GM12878 (cell line): Measurements from ENCODE around the gene TMEM45B. TPM values are rescaled to one million over a fixed set of nuclear protein-coding genes. Genes with fewer than 3 reads are reported as not detected.

Experiments used
- ATAC-seq: fragments of 200-7000 bp; cut with Tn5 transposase; 3 replicates; pipeline ENCODE4 v1.9.1; 2020; ENCODE audit warnings: mild to moderate bottlenecking, moderate library complexity
- BruUV-seq: library from RNA; stranded (reverse); fragments of 400-500 nt; replicated peaks from 2 replicates; lab custom pipeline; 2021; lab: Mats Ljungman, UMichigan
- CTCF ChIA-PET: fragments of 300-600 bp; sonication (Branson Sonifier 250); formaldehyde crosslinking; extraction: SDS; loops from one replicate; lab custom pipeline; 2021; ENCODE audit warnings: inconsistent platforms; lab: Yijun Ruan, JAX
- POLR2A ChIA-PET: fragments of 350-600 bp; formaldehyde crosslinking; extraction: SDS; loops from one replicate; lab custom pipeline; 2021; ENCODE audit warnings: inconsistent platforms; lab: Charles Lee
- RAD21 ChIA-PET: fragments of 300-600 bp; sonication (Branson Sonifier 250); formaldehyde crosslinking; loops from one replicate; lab custom pipeline; 2023; ENCODE audit warnings: antibody characterized with exemption; ENCODE audit not compliant: unreplicated experiment; lab: Charles Lee
- SMC1A ChIA-PET: fragments of 300-600 bp; sonication (Branson Sonifier 250); formaldehyde crosslinking; loops from one replicate; lab custom pipeline; 2023; ENCODE audit not compliant: unreplicated experiment, uncharacterized antibody; lab: Charles Lee
- DNase-seq: peaks from one replicate; pipeline ENCODE4 v3.0.0-alpha.2; 2011; ENCODE audit warnings: low read depth, low spot score
- FAIRE-seq: peaks from 3 replicates; lab custom pipeline; 2011; peaks lifted over from hg19 to GRCh38; lab: Jason Lieb, UNC
- H2AFZ ChIP-seq: 2 replicates; pipeline ENCODE4 v1.6.0; 2011; ENCODE audit warnings: low read depth, low read length, control low read depth; ENCODE audit not compliant: control insufficient read depth
- H3K27ac ChIP-seq: 2 replicates; pipeline ENCODE4 v1.5.1; 2011; ENCODE audit warnings: control low read depth; ENCODE audit not compliant: control insufficient read depth, insufficient read depth
- H3K27me3 ChIP-seq, 2 experiments: replicated peaks in 1 of 2; 2 replicates each; pipeline versions ENCODE4 v1.6.0 to v1.6.1; 2011; ENCODE audit warnings: low read length in 1 of 2; ENCODE audit not compliant: control insufficient read depth in 2 of 2, insufficient read depth in 2 of 2
- H3K36me3 ChIP-seq, 2 experiments: 2 replicates each; pipeline ENCODE4 v1.5.1; 2011; ENCODE audit warnings: low read length in 1 of 2; ENCODE audit not compliant: control insufficient read depth in 2 of 2, insufficient read depth in 2 of 2
- H3K4me1 ChIP-seq: 2 replicates; pipeline ENCODE4 v1.6.1; 2011; ENCODE audit warnings: mild to moderate bottlenecking, low read length, moderate library complexity, mixed read lengths; ENCODE audit not compliant: control insufficient read depth, insufficient read depth
- H3K4me2 ChIP-seq: 2 replicates; pipeline ENCODE4 v1.6.0; 2011; ENCODE audit warnings: control low read depth; ENCODE audit not compliant: control insufficient read depth, insufficient read depth
- H3K4me3 ChIP-seq: fragments of 200-600 bp; sonication (generic); 2 replicates; pipeline ENCODE4 v1.5.1; 2016
- H3K79me2 ChIP-seq: 2 replicates; pipeline ENCODE4 v1.6.0; 2011; ENCODE audit warnings: low read length; ENCODE audit not compliant: control insufficient read depth, insufficient read depth
- H3K9ac ChIP-seq: 2 replicates; pipeline ENCODE4 v1.8.0; 2011; ENCODE audit warnings: low read length, control low read depth, mixed read lengths; ENCODE audit not compliant: control insufficient read depth, insufficient read depth
- H3K9me3 ChIP-seq: replicated peaks from 3 replicates; pipeline ENCODE4 v1.5.1; 2011; ENCODE audit warnings: mild to moderate bottlenecking, low read length; ENCODE audit not compliant: control insufficient read depth, insufficient read depth
- H4K20me1 ChIP-seq: 2 replicates; pipeline ENCODE4 v1.6.0; 2011; ENCODE audit not compliant: control insufficient read depth, insufficient read depth
- GATAD2B ChIP-seq: fragments of 450-650 bp; conservative IDR thresholded peaks from 2 replicates; pipeline ENCODE4 v1.6.1; 2017; ENCODE audit warnings: low read depth, mild to moderate bottlenecking, moderate library complexity
- HCFC1 ChIP-seq: fragments of 150-350 bp; IDR thresholded peaks from 2 replicates; pipeline ENCODE4 v1.6.1; 2014; ENCODE audit warnings: low read length
- NR2F1 ChIP-seq: fragments of 450-650 bp; conservative IDR thresholded peaks from 2 replicates; pipeline ENCODE4 v1.6.1; 2017; ENCODE audit warnings: mild to moderate bottlenecking
- RCOR1 ChIP-seq: conservative IDR thresholded peaks from 2 replicates; pipeline ENCODE4 v1.6.1; 2012; ENCODE audit warnings: low read depth, low read length, improper control_type of control experiment
- SP1 ChIP-seq: IDR thresholded peaks from one replicate; pipeline ENCODE4 v1.6.1; 2011; ENCODE audit warnings: low read depth, low read length
- ZNF592 ChIP-seq: fragments of 450-650 bp; IDR thresholded peaks from 2 replicates; pipeline ENCODE4 v1.6.1; 2017; ENCODE audit warnings: mild to moderate bottlenecking, moderate library complexity
- WGBS: methylation state at CpG from one replicate; pipeline ENCODE4 v1.1.6; 2016; ENCODE audit warnings: low lambda C conversion rate; ENCODE audit not compliant: insufficient replicate concordance, insufficient coverage; ENCODE audit errors: missing lambda C conversion rate; 5-methylcytosine and 5-hydroxymethylcytosine counted together
- in situ Hi-C: fragments of 300-500 bp; cut with MboI; formaldehyde crosslinking; loops from 9 replicates; pipeline ENCODE4 v1.14.3; 2018; ENCODE audit warnings: mixed read lengths
- intact Hi-C: fragments of 100-400 bp; cut with micrococcal nuclease; formaldehyde crosslinking; loops from one replicate; pipeline ENCODE4 v1.14.2; 2022; ENCODE audit not compliant: unreplicated experiment
- polyA plus RNA-seq, 11 experiments: library from polyadenylated mRNA; depleted of rRNA in 4 of 11; unstranded in 6 of 11; stranded (reverse) in 5 of 11; fragments of >200 nt; fragmentation: Nextera tagmentation in 4 of 11; fragmentation: Illumina TruSeq in 1 of 11; extraction: Ambion mirVana in 4 of 11; extraction: Trizol in 1 of 11; gene quantifications; 1 replicate in 1 of 11; 2 replicates in 10 of 11; pipeline versions ENCODE4 v1.2.1 to v1.2.3, GENCODE V29; 2011 to 2016; ENCODE audit warnings: inconsistent platforms in 2 of 11, missing spikeins in 2 of 11, low read depth in 1 of 11
- total RNA-seq, 4 experiments: library from RNA; depleted of rRNA in 3 of 4; stranded (reverse); fragments of >200 nt in 3 of 4; fragmentation: Illumina TruSeq in 1 of 4; extraction: Trizol in 1 of 4; gene quantifications; 2 replicates each; pipeline versions ENCODE4 v1.2.1 to v1.2.3, GENCODE V29; 2013 to 2021
- TF ChIP-seq, protein P1 (sequence below): IDR thresholded peaks from 2 replicates; pipeline ENCODE4 v1.6.1; 2012; ENCODE audit warnings: low read depth, low read length, improper control_type of control experiment

The TMEM45B gene
- total and polyA plus RNA-seq, 10 of the 15 experiments (the other 5 are each of a cell fraction or from before 2014, with no cell fraction given) = 0.05 to 0.13 TPM; not detected in 8

- Histone ChIP-seq H3K9ac (no peak overlapping the region), H3K27me3 (no peaks in the 10 kb centered on the region), H2AFZ (no peak overlapping the region), H4K20me1 (no peaks in the 10 kb centered on the region), H3K79me2 (no peaks in the 10 kb centered on the region), H3K4me2 (no peak overlapping the region), H3K27ac (no peak overlapping the region), H3K36me3 (no peaks in the 10 kb centered on the region), H3K9me3 (no peaks in the 10 kb centered on the region), H3K4me1 (no peaks in the 10 kb centered on the region), H3K4me3 (no peak overlapping the region)
- DNase-seq (no peak), FAIRE-seq (no peak), ATAC-seq (no peak)
- ChIA-PET CTCF (no interaction called here), SMC1A (interaction anchor here (0.7 kb wide), 1 partner anchor 190 kb away, joined by 3 read pairs; no protein-coding TSS in a partner anchor), POLR2A (no interaction called here), RAD21 (no interaction called here)
- in situ Hi-C loops = no loop called here
- intact Hi-C loops = no loop called here
- 0% methylated on average over 2 of the region's 2 CpGs for WGBS
- BruUV-seq = no TSS peak
- TF ChIP-seq SP1 (no peak), ZNF592 (no peak), NR2F1 (no peak), RCOR1 (no peak), HCFC1 (no peak), GATAD2B (no peak)
- TF ChIP-seq, protein P1, sequence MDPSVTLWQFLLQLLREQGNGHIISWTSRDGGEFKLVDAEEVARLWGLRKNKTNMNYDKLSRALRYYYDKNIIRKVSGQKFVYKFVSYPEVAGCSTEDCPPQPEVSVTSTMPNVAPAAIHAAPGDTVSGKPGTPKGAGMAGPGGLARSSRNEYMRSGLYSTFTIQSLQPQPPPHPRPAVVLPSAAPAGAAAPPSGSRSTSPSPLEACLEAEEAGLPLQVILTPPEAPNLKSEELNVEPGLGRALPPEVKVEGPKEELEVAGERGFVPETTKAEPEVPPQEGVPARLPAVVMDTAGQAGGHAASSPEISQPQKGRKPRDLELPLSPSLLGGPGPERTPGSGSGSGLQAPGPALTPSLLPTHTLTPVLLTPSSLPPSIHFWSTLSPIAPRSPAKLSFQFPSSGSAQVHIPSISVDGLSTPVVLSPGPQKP = no peak
Observed at GRCh38 chr11:129787532-129788155, 28.0 kb upstream of the TMEM45B start.
